H1 (cell line): ENCODE data around the gene SPEM1. TPM values are rescaled to one million over a fixed set of nuclear protein-coding genes. Genes with fewer than 3 reads are reported as not detected.

Experiments
- CTCF ChIA-PET: fragments of 300-600 bp; sonication (Branson Sonifier 250); formaldehyde crosslinking; loops from one replicate; lab custom pipeline; 2021; ENCODE audit not compliant: partially characterized antibody; lab: Charles Lee
- POLR2A ChIA-PET: fragments of 300-600 bp; sonication (Branson Sonifier 250); formaldehyde crosslinking; loops from one replicate; lab custom pipeline; 2021; ENCODE audit warnings: inconsistent platforms; ENCODE audit not compliant: partially characterized antibody; lab: Charles Lee
- DNase-seq, 2 experiments: peaks; one replicate each; pipeline versions ENCODE4 v3.0.0 to v3.0.0-alpha.2; 2010 to 2022; ENCODE audit warnings: low spot score in 2 of 2, low read depth in 1 of 2, mixed read lengths in 1 of 2
- FAIRE-seq: peaks from 2 replicates; lab custom pipeline; 2011; peaks lifted over from hg19 to GRCh38; lab: Jason Lieb, UNC
- H2AFZ ChIP-seq: 2 replicates; pipeline ENCODE4 v1.8.1; 2012; ENCODE audit warnings: low read length, inconsistent platforms
- H2AK5ac ChIP-seq: 2 replicates; pipeline ENCODE4 v1.6.1; 2013; ENCODE audit warnings: low read depth, low read length
- H2BK120ac ChIP-seq: replicated peaks from 2 replicates; pipeline ENCODE3; 2013; ENCODE audit warnings: low read depth, low read length, inconsistent platforms
- H2BK12ac ChIP-seq: 2 replicates; pipeline ENCODE4 v1.6.1; 2013; ENCODE audit warnings: low read depth, low read length
- H2BK15ac ChIP-seq: 2 replicates; pipeline ENCODE4 v1.6.1; 2013; ENCODE audit warnings: low read length
- H2BK20ac ChIP-seq: 2 replicates; pipeline ENCODE4 v1.6.1; 2013; ENCODE audit warnings: low read length
- H2BK5ac ChIP-seq: 2 replicates; pipeline ENCODE4 v1.6.1; 2013; ENCODE audit warnings: low read depth, low read length
- H3K14ac ChIP-seq: 2 replicates; pipeline ENCODE4 v1.6.1; 2013; ENCODE audit warnings: inconsistent platforms; ENCODE audit not compliant: insufficient read length
- H3K18ac ChIP-seq: 2 replicates; pipeline ENCODE4 v1.6.1; 2013; ENCODE audit warnings: low read length; ENCODE audit errors: extremely low read depth
- H3K23ac ChIP-seq: 2 replicates; pipeline ENCODE4 v1.6.1; 2013; ENCODE audit warnings: inconsistent platforms; ENCODE audit not compliant: insufficient read length
- H3K23me2 ChIP-seq: 2 replicates; pipeline ENCODE4 v1.6.1; 2013; ENCODE audit warnings: low read depth, low read length
- H3K27ac ChIP-seq: 2 replicates; pipeline ENCODE4 v1.6.1; 2011; ENCODE audit warnings: low read depth, low read length, inconsistent platforms
- H3K27me3 ChIP-seq, 4 experiments: replicated peaks in 1 of 4; 1 replicate in 1 of 4; 2 replicates in 3 of 4; pipeline versions ENCODE4 v1.6.1 to v1.8.1; 2011 to 2013; ENCODE audit warnings: low read length in 3 of 4, mild to moderate bottlenecking in 3 of 4, inconsistent platforms in 2 of 4, mixed read lengths in 2 of 4, moderate library complexity in 1 of 4; ENCODE audit not compliant: control insufficient read depth in 3 of 4, insufficient read depth in 3 of 4; ENCODE audit errors: extremely low read depth in 1 of 4
- H3K36me3 ChIP-seq, 4 experiments: 2 replicates each; pipeline versions ENCODE4 v1.6.1 to v1.8.1; 2011 to 2013; ENCODE audit warnings: mild to moderate bottlenecking in 4 of 4, low read length in 3 of 4, moderate library complexity in 2 of 4, control low read depth in 1 of 4, inconsistent platforms in 1 of 4; ENCODE audit not compliant: insufficient read depth in 4 of 4, control insufficient read depth in 2 of 4
- H3K4ac ChIP-seq: replicated peaks from 2 replicates; pipeline ENCODE3; 2013; ENCODE audit warnings: low read length, low read depth, mixed read lengths, inconsistent platforms; ENCODE audit not compliant: insufficient read length
- H3K4me1 ChIP-seq, 4 experiments: replicated peaks in 1 of 4; 1 replicate in 1 of 4; 2 replicates in 3 of 4; pipeline versions ENCODE4 v1.6.1 to v1.8.1; 2011 to 2013; ENCODE audit warnings: low read length in 3 of 4, inconsistent platforms in 2 of 4, mixed read lengths in 1 of 4; ENCODE audit not compliant: insufficient read depth in 4 of 4, control insufficient read depth in 3 of 4
- H3K4me2 ChIP-seq, 2 experiments: 2 replicates each; pipeline versions ENCODE4 v1.6.1 to v1.8.1; 2011 to 2013; ENCODE audit warnings: low read depth in 2 of 2, low read length in 2 of 2, control low read depth in 1 of 2, inconsistent platforms in 1 of 2, mild to moderate bottlenecking in 1 of 2; ENCODE audit not compliant: insufficient read depth in 1 of 2
- H3K4me3 ChIP-seq, 4 experiments: fragments of 200-600, 300-600 bp in 1 of 4; sonication (generic), shearing (Covaris generic), sonication (Bioruptor Twin) in 1 of 4; 2 replicates each; pipeline versions ENCODE4 v1.5.1 to v1.8.1; 2011 to 2016; ENCODE audit warnings: low read length in 4 of 4, low read depth in 3 of 4, control low read depth in 2 of 4, inconsistent platforms in 2 of 4, mild to moderate bottlenecking in 2 of 4, mixed read lengths in 1 of 4, moderate library complexity in 1 of 4; ENCODE audit not compliant: insufficient read depth in 2 of 4; ENCODE audit errors: extremely low read depth in 1 of 4
- H3K56ac ChIP-seq: replicated peaks from 2 replicates; pipeline ENCODE3; 2013; ENCODE audit warnings: low read depth, mild to moderate bottlenecking, mixed read lengths, low read length, inconsistent platforms; ENCODE audit not compliant: insufficient read length
- H3K79me1 ChIP-seq: 2 replicates; pipeline ENCODE4 v1.6.1; 2013; ENCODE audit warnings: low read depth, low read length, control low read depth
- H3K79me2 ChIP-seq, 2 experiments: 2 replicates each; pipeline versions ENCODE4 v1.6.1 to v1.8.1; 2012 to 2013; ENCODE audit warnings: low read length in 2 of 2, mild to moderate bottlenecking in 2 of 2, inconsistent platforms in 1 of 2; ENCODE audit not compliant: insufficient read depth in 2 of 2, control insufficient read depth in 1 of 2
- H3K9ac ChIP-seq, 4 experiments: replicated peaks in 1 of 4; 1 replicate in 1 of 4; 2 replicates in 3 of 4; pipeline versions ENCODE4 v1.6.1 to v1.8.1; 2011 to 2013; ENCODE audit warnings: low read depth in 3 of 4, low read length in 3 of 4, control low read depth in 2 of 4, mild to moderate bottlenecking in 2 of 4, moderate library complexity in 2 of 4, inconsistent platforms in 1 of 4; ENCODE audit errors: extremely low read depth in 1 of 4
- H3K9me3 ChIP-seq, 2 experiments: 2 replicates each; pipeline versions ENCODE4 v1.6.1 to v1.8.1; 2012 to 2013; ENCODE audit warnings: mild to moderate bottlenecking in 2 of 2, moderate library complexity in 2 of 2, control low read depth in 1 of 2, inconsistent platforms in 1 of 2, low read depth in 1 of 2, low read length in 1 of 2, mixed read lengths in 1 of 2; ENCODE audit not compliant: insufficient read depth in 2 of 2
- H4K20me1 ChIP-seq, 2 experiments: replicated peaks in 1 of 2; 2 replicates each; pipeline versions ENCODE3 to v1.8.1; 2011 to 2013; ENCODE audit warnings: inconsistent platforms in 2 of 2, low read length in 2 of 2, mild to moderate bottlenecking in 1 of 2; ENCODE audit not compliant: insufficient read depth in 2 of 2, control insufficient read depth in 1 of 2
- H4K5ac ChIP-seq: 2 replicates; pipeline ENCODE4 v1.6.1; 2013; ENCODE audit warnings: low read length, low read depth, mixed read lengths, inconsistent platforms; ENCODE audit not compliant: insufficient read length
- H4K8ac ChIP-seq: 2 replicates; pipeline ENCODE4 v1.8.0; 2013; ENCODE audit warnings: mild to moderate bottlenecking, moderate library complexity, low read length, inconsistent platforms; ENCODE audit not compliant: insufficient read depth; ENCODE audit errors: extremely low read depth
- H4K91ac ChIP-seq: replicated peaks from 2 replicates; pipeline ENCODE3; 2013; ENCODE audit warnings: low read length, mixed read lengths, inconsistent platforms; ENCODE audit not compliant: insufficient read length
- ASH2L ChIP-seq: fragments of 200-600, 300-600 bp; sonication (generic); IDR thresholded peaks from one replicate; pipeline ENCODE4 v1.7.1; 2017; ENCODE audit warnings: low read length
- CREB1 ChIP-seq: IDR thresholded peaks from 2 replicates; pipeline ENCODE4 v1.6.1; 2012; ENCODE audit warnings: inconsistent platforms
- PHF8 ChIP-seq: fragments of 200-600 bp; sonication (generic); conservative IDR thresholded peaks from 2 replicates; pipeline ENCODE4 v1.7.1; 2012; ENCODE audit warnings: low read depth, mild to moderate bottlenecking, inconsistent platforms, low read length, moderate library complexity
- RBBP5 ChIP-seq: IDR thresholded peaks from 2 replicates; pipeline ENCODE4 v1.7.1; 2012; ENCODE audit warnings: low read depth, mild to moderate bottlenecking, inconsistent platforms, low read length, moderate library complexity, borderline replicate concordance
- SAP30 ChIP-seq: fragments of 300-600 bp; sonication (generic); IDR thresholded peaks from 2 replicates; pipeline ENCODE4 v1.7.1; 2012; ENCODE audit warnings: low read length, moderate library complexity, mild to moderate bottlenecking, inconsistent platforms; ENCODE audit not compliant: insufficient read depth, insufficient replicate concordance
- TAF1 ChIP-seq: IDR thresholded peaks from 2 replicates; pipeline ENCODE4 v1.6.1; 2011; ENCODE audit warnings: mild to moderate bottlenecking, low read depth, low read length
- WGBS, 2 experiments: shearing (Covaris generic) in 1 of 2; methylation state at CpG; one replicate each; pipeline versions ENCODE4 v1.1.6 to v1.1.7; 2013 to 2015; ENCODE audit warnings: low lambda C conversion rate in 2 of 2, mixed read lengths in 2 of 2, inconsistent platforms in 1 of 2, low coverage in 1 of 2, missing lambda C conversion rate in 1 of 2; ENCODE audit not compliant: insufficient replicate concordance in 2 of 2, insufficient coverage in 1 of 2, insufficient read length in 1 of 2; ENCODE audit errors: extremely low coverage in 1 of 2, missing lambda C conversion rate in 1 of 2; 5-methylcytosine and 5-hydroxymethylcytosine counted together
- polyA plus RNA-seq, 7 experiments: library from polyadenylated mRNA; depleted of rRNA in 3 of 7; stranded (reverse) in 5 of 7; unstranded in 2 of 7; fragments of >200 nt in 5 of 7; fragments of 200-250 nt in 2 of 7; gene quantifications; 1 replicate in 5 of 7; 2 replicates in 1 of 7; 4 replicates in 1 of 7; pipeline versions ENCODE4 v1.2.1 to v1.2.3, GENCODE V29; 2011 to 2013; ENCODE audit warnings: missing spikeins in 2 of 7, mixed read lengths in 2 of 7
- total RNA-seq: library from RNA; stranded (reverse); fragmentation: NEBNext Ultra II Directional; extraction: Animal tissue kit (Norgen Biotek cat#: 25700); gene quantifications from 2 replicates; pipeline ENCODE4 v1.2.1, GENCODE V29; 2021
- TF ChIP-seq, protein P1 (sequence below), 3 experiments: IDR thresholded peaks; 1 replicate in 2 of 3; 2 replicates in 1 of 3; pipeline versions ENCODE4 v1.5.1 to v1.6.1; 2011; ENCODE audit warnings: low read length in 3 of 3, mild to moderate bottlenecking in 3 of 3, inconsistent platforms in 2 of 3, low read depth in 1 of 3, moderate library complexity in 1 of 3; ENCODE audit not compliant: insufficient read depth in 1 of 3; ENCODE audit errors: control extremely low read depth in 1 of 3

The SPEM1 gene
- total and polyA plus RNA-seq, 2 of the 8 experiments (the other 6 are each of a cell fraction or from before 2014, with no cell fraction given), result not detected

DNA sequence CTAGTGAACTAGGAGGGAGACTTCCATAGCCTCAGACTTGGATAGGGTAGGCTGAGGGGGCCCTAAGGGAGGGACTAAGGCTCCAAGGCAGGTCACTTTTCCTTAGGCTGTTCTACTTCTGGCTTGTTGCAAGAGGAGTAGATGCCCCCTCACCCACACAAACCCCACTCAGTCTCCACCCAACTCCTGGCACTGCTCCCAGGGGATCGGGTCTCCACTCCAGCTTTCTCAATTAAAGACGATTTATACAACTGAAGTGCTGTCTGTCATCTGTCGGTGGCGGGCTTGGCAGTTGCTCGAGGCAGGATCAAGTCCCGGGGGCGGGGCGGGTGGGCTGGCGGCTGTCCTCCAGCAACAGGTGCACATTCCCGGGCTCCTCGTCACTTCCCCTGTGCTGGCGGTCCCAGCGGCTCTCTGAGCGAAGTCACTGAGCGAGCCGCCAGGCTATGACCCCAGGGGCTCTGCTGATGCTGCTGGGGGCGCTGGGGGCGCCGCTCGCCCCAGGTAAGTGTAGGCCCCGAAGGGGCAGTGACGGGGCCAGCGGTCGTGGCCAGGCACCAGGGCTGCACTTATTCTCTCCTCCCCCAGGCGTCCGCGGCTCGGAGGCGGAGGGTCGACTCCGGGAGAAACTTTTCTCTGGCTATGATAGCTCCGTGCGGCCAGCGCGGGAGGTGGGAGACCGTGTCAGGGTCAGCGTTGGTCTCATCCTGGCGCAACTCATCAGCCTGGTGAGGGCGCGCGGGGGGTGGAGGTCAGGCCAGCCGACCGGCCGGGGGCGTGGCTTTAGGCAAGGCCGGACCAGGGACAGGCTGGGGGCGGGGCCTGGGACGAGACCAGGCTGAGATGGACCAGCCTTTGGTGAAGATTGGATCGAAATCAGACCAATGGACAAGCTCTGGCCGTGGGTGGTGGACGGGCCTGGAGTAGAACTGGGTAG, 24.8 kb downstream of the SPEM1 start, which contains the start of gene CHRNB1:
Gene CHRNB1, plus strand, starts transcription at position 380 of the 937 bp plus-strand sequence. Its CDS starts 67 bp downstream, at position 447.
- H4K5ac ChIP-seq, result peak within 1 kb of the TSS; percentile 96
- H2BK120ac ChIP-seq, result no peak within 1 kb of the TSS
- peak within 1 kb of the TSS; percentile 39 to 73 (median 66) for H3K4me3 ChIP-seq
- H2BK20ac ChIP-seq, result peak within 1 kb of the TSS; percentile 48; the same call in 1 of the 2 replicates
- no peak within 1 kb of the TSS for H4K8ac ChIP-seq
- H3K36me3 ChIP-seq, result no peaks in the 10 kb centered on the region
- peak within 1 kb of the TSS; percentile 64 for H3K56ac ChIP-seq
- H2BK15ac ChIP-seq, result 0 out of 2 replicates have a peak within 1 kb of the TSS, but pooled peaks have one; percentile 72
- H2BK12ac ChIP-seq, result peak within 1 kb of the TSS; percentile 84
- H3K9me3 ChIP-seq, result no peaks in the 10 kb centered on the region
- H3K23me2 ChIP-seq, result peaks cover 12% of the 10 kb centered on the region; the same call in 1 of the 2 replicates
- H3K27me3 ChIP-seq, result peaks cover 0 to 8% (median 6%) of the 10 kb centered on the region in 4 experiments; a peak in 6 of 7 replicates
- no peaks in the 10 kb centered on the region for H4K20me1 ChIP-seq
- no peaks in the 10 kb centered on the region for H3K79me2 ChIP-seq
- POLR2A ChIA-PET, result interaction anchor here (0.7 to 15.5 kb wide), 15 partner anchors 9 to 225 kb away, joined by 3 to 339 read pairs (median 4); partner anchors contain the start of genes NEURL4, POLR2A, SLC35G6 and TMEM102
- no peaks in the 10 kb centered on the region for H3K79me1 ChIP-seq
- H3K4me1 ChIP-seq, result peaks cover 3 to 17% (median 13%) of the 10 kb centered on the region in 4 experiments
- peak within 1 kb of the TSS; percentile 97 for H4K91ac ChIP-seq
- no peak within 1 kb of the TSS for H2AK5ac ChIP-seq
- H3K4me2 ChIP-seq, result peak within 1 kb of the TSS; percentile 71 to 77
- WGBS, 2 experiments, result 2% methylated on average over 46 of the region's 51 CpGs; no CpG with 5 or more reads in 1 of the 2 experiments
- DNase-seq (peak in 1 of 2 experiments; percentile 94), FAIRE-seq (no peak)
- H3K18ac ChIP-seq, result peak within 1 kb of the TSS; percentile 99
- peak within 1 kb of the TSS; percentile 90; the same call in 1 of the 2 replicates for H2BK5ac ChIP-seq
- H3K27ac ChIP-seq, result peak within 1 kb of the TSS; percentile 47; the same call in 1 of the 2 replicates
- no peak within 1 kb of the TSS for H3K14ac ChIP-seq
- no peak within 1 kb of the TSS; the same call in 1 of the 2 replicates for H2AFZ ChIP-seq
- peak within 1 kb of the TSS in 3 of 4 experiments; percentile 9 to 72 (median 34); a peak in 4 of 7 replicates for H3K9ac ChIP-seq
- H3K4ac ChIP-seq, result no peak within 1 kb of the TSS
- H3K23ac ChIP-seq, result no peak within 1 kb of the TSS
- CTCF ChIA-PET, result interaction anchor here (0.8 to 5.4 kb wide), 17 partner anchors 8 to 268 kb away, joined by 3 to 26 read pairs (median 3); partner anchors contain the start of genes MPDU1, TMEM102, TMEM95 and TNFSF13
- no peak for TF ChIP-seq TAF1
- no peak for TF ChIP-seq PHF8
- peak; percentile 39; the same call in 1 of the 2 replicates for TF ChIP-seq CREB1
- no peak for TF ChIP-seq SAP30
- peak; percentile 72 for TF ChIP-seq ASH2L
- TF ChIP-seq RBBP5, result no peak; the same call in 1 of the 2 replicates
- TF ChIP-seq, protein P1, sequence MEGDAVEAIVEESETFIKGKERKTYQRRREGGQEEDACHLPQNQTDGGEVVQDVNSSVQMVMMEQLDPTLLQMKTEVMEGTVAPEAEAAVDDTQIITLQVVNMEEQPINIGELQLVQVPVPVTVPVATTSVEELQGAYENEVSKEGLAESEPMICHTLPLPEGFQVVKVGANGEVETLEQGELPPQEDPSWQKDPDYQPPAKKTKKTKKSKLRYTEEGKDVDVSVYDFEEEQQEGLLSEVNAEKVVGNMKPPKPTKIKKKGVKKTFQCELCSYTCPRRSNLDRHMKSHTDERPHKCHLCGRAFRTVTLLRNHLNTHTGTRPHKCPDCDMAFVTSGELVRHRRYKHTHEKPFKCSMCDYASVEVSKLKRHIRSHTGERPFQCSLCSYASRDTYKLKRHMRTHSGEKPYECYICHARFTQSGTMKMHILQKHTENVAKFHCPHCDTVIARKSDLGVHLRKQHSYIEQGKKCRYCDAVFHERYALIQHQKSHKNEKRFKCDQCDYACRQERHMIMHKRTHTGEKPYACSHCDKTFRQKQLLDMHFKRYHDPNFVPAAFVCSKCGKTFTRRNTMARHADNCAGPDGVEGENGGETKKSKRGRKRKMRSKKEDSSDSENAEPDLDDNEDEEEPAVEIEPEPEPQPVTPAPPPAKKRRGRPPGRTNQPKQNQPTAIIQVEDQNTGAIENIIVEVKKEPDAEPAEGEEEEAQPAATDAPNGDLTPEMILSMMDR (IDR thresholded peaks at IDR 0.05; ENCODE audit: control extremely low read depth in 1 of 3, insufficient read depth in 1 of 3, low read depth in 1 of 3, low read length in 3 of 3), result no peak
